Measurements from ENCODE around the gene BPGM. TPM values are rescaled to one million over a fixed set of nuclear protein-coding genes. Genes with fewer than 3 reads are reported as not detected.

Gene BPGM
- total RNA-seq, 1 experiment from 2014 or later = 10.0 TPM

- TF ChIP-seq CTCF (IDR thresholded peaks at IDR 0.05 in 2 of 3, conservative IDR thresholded peaks at IDR 0.05 in 1 of 3; ENCODE audit: borderline replicate concordance in 1 of 3, insufficient read depth in 1 of 3, low read depth in 2 of 3, low read length in 2 of 3) (no peak), EGR1 (IDR thresholded peaks at IDR 0.05; ENCODE audit: low read depth) (no peak), EZH2 (IDR thresholded peaks at IDR 0.05) (no peak), FOSL1 (IDR thresholded peaks at IDR 0.05; ENCODE audit: low read depth) (no peak), ELF1 (IDR thresholded peaks at IDR 0.05; ENCODE audit: borderline replicate concordance, low read depth) (no peak), RAD21 (IDR thresholded peaks at IDR 0.05; ENCODE audit: low read depth) (no peak), ATF3 (IDR thresholded peaks at IDR 0.05) (no peak), JUND (IDR thresholded peaks at IDR 0.05) (no peak), SRF (IDR thresholded peaks at IDR 0.05; ENCODE audit: low read depth) (no peak), SP1 (IDR thresholded peaks at IDR 0.05; ENCODE audit: low read depth) (no peak)
Observed at GRCh38 chr7:134637441-134637840, 9.2 kb upstream of the BPGM start (continued).

GRCh38 chr7:134637934-134638719 lies 8.5 kb upstream of the BPGM start:
- H3K4me1 ChIP-seq (ENCODE audit: control insufficient read depth in 1 of 2, insufficient read depth in 2 of 2, low read length in 2 of 2) = no peaks in the 10 kb centered on the region
- H3K9me2 ChIP-seq (ENCODE audit: insufficient read depth) = no peaks in the 10 kb centered on the region
- ATAC-seq (no peak), DNase-seq (ENCODE audit: low read depth, low spot score) (no peak)
- no peaks in the 10 kb centered on the region for H3K27me3 ChIP-seq (ENCODE audit: insufficient read depth, low read length)
- ChIA-PET CTCF (no interaction called here), POLR2A (interaction anchor here (1.7 kb wide), 1 partner anchor 8 kb away, joined by 7 read pairs; the partner anchor contains the start of gene BPGM), RAD21 (ENCODE audit: low non-redundant PET in 1 of 2, low total read pairs in 2 of 2, uncharacterized antibody in 2 of 2, unreplicated experiment in 2 of 2) (no interaction called here)
- no peak overlapping the region for H3K27ac ChIP-seq (ENCODE audit: low read depth, low read length)
- no peak overlapping the region for H3K9ac ChIP-seq (ENCODE audit: low read length)
- no peaks in the 10 kb centered on the region for H3K79me2 ChIP-seq (ENCODE audit: insufficient read depth, low read length)
- no peak overlapping the region for H2AFZ ChIP-seq (ENCODE audit: low read depth, low read length, poor library complexity, severe bottlenecking)
- H3K36me3 ChIP-seq (ENCODE audit: control insufficient read depth in 1 of 2, insufficient read depth in 2 of 2, low read length in 2 of 2) = no peaks in the 10 kb centered on the region
- no peak overlapping the region for H3K4me3 ChIP-seq (replicated peaks in 1 of 2; ENCODE audit: low read depth in 1 of 2, low read length in 2 of 2)
- no peaks in the 10 kb centered on the region for H3K9me3 ChIP-seq (ENCODE audit: control insufficient read depth in 1 of 2, insufficient read depth in 1 of 2, low read depth in 1 of 2, low read length in 2 of 2)
- no peaks in the 10 kb centered on the region for H4K20me1 ChIP-seq (ENCODE audit: insufficient read depth)
- intact Hi-C loops (cut with micrococcal nuclease) = no loop called here
- TF ChIP-seq JUND (IDR thresholded peaks at IDR 0.05) (no peak), POLR2A (IDR thresholded peaks at IDR 0.05; ENCODE audit: borderline replicate concordance, extremely low read depth, insufficient read depth, insufficient read length) (no peak), FOSL1 (IDR thresholded peaks at IDR 0.05; ENCODE audit: low read depth) (no peak)
- BruUV-seq (replicated peaks) = no TSS peak
- no peak overlapping the region for H3K4me2 ChIP-seq (ENCODE audit: low read length)

All from HCT116 (cell line).